Peyer's patch (tissue), 4 donors: ENCODE data around the gene RFX3. TPM values are rescaled to one million over a fixed set of nuclear protein-coding genes. Genes with fewer than 3 reads are reported as not detected.

Experiments
- DNase-seq, 3 donors: peaks; one replicate each; pipeline ENCODE4 v3.0.0-alpha.2; 2017 to 2019
- H3K27ac ChIP-seq, 4 donors: fragments of 200-600 bp; sonication (generic); one replicate each; pipeline ENCODE4 v1.5.1; 2016 to 2019
- H3K27me3 ChIP-seq, 2 donors: fragments of 200-600 bp; sonication (generic); one replicate each; pipeline ENCODE4 v1.5.1; 2019
- H3K36me3 ChIP-seq, 3 donors: fragments of 200-600 bp; sonication (generic); one replicate each; pipeline ENCODE4 v1.5.1; 2016 to 2019
- H3K4me1 ChIP-seq, 4 donors: fragments of 200-600 bp; sonication (generic); one replicate each; pipeline ENCODE4 v1.5.1; 2016 to 2019
- H3K4me3 ChIP-seq, 4 donors: fragments of 200-600 bp; sonication (generic); 1 replicate in 3 of 4; 2 replicates in 1 of 4; pipeline ENCODE4 v1.5.1; 2016 to 2019; ENCODE audit warnings: mild to moderate bottlenecking in 1 of 4
- H3K9me3 ChIP-seq, 4 donors: fragments of 200-600 bp; sonication (generic); one replicate each; pipeline ENCODE4 v1.5.1; 2016 to 2019; ENCODE audit warnings: mild to moderate bottlenecking in 1 of 4
- CTCF ChIP-seq, 6 experiments: fragments of 450-650 bp in 4 of 6; fragments of 200-600 bp in 2 of 6; sonication (generic) in 1 of 6; IDR thresholded peaks; one replicate each; pipeline ENCODE4 v1.5.1; 2017 to 2019; ENCODE audit warnings: antibody characterized with exemption in 6 of 6, mild to moderate bottlenecking in 3 of 6, moderate library complexity in 1 of 6
- POLR2A ChIP-seq, 2 donors: fragments of 450-650 bp; IDR thresholded peaks; one replicate each; pipeline ENCODE4 v1.5.1; 2017; ENCODE audit warnings: antibody characterized with exemption in 2 of 2, mild to moderate bottlenecking in 2 of 2, moderate library complexity in 2 of 2
- total RNA-seq, 4 donors: library from RNA; depleted of rRNA; stranded (reverse); fragments of >200 nt; gene quantifications; one replicate each; pipeline ENCODE4 v1.1.0, GENCODE V29; 2016

The RFX3 gene
- total RNA-seq, 4 donors from 2014 or later = 3.9 to 31.4 (median 9.5) TPM

DNA sequence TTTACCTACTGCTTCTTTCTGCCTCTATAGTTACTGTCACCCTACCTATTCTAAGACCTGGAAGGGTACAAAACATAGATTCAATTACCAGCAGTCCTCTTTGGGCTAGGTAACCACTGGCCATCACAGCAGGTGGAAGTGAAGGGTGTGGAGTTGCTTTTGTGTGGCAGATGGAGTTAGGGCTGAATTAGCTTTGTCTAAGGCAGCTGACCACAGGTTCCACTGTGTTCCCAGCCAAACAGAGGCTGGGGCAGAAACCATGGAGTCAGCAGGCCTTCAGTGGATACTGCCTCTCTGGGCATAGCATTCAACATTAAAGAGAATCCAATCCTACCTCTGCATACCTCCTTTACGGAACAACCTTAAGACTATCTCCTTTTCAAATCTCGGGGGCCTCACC is 254.2 kb downstream of the RFX3 start:
- Histone ChIP-seq H3K27ac (no peak overlapping the region), H3K9me3 (no peaks in the 10 kb centered on the region), H3K4me3 (no peak overlapping the region), H3K4me1 (no peaks in the 10 kb centered on the region), H3K27me3 (no peaks in the 10 kb centered on the region), H3K36me3 (peaks cover 0 to 5% (median 0%) of the 10 kb centered on the region in 3 donors)
- no peak for DNase-seq
- TF ChIP-seq POLR2A (IDR thresholded peaks at IDR 0.05) (no peak), CTCF (IDR thresholded peaks at IDR 0.05) (no peak)

GRCh38 chr9:3271157-3271556 is 254.6 kb downstream of the RFX3 start:
- DNase-seq = no peak
- no peak overlapping the region for H3K27ac ChIP-seq
- H3K27me3 ChIP-seq = no peaks in the 10 kb centered on the region
- no peaks in the 10 kb centered on the region for H3K9me3 ChIP-seq
- TF ChIP-seq CTCF (IDR thresholded peaks at IDR 0.05) (no peak), POLR2A (IDR thresholded peaks at IDR 0.05) (no peak)
- peaks cover 0 to 5% (median 0%) of the 10 kb centered on the region in 3 donors for H3K36me3 ChIP-seq
- no peaks in the 10 kb centered on the region for H3K4me1 ChIP-seq
- H3K4me3 ChIP-seq = no peak overlapping the region

DNA sequence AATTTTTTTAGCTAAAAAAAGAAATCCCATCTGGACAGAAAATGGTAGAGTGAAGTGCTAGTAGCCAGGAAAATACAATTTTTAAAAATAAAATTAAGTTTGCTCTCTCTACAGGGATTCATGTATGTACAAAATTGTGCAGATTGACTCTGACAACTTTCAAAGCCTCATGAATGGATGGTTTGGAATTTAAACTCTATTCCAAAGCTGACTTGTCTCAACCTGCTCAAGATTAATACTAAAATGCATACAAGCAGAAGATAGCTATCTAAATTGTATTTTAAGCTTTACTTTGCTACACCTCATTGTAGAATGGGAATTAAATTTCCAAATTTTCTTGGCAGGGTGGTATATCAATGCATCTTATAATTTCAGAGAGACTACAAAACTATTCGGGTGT is 257.6 kb downstream of the RFX3 start:
- no peaks in the 10 kb centered on the region for H3K36me3 ChIP-seq
- H3K27me3 ChIP-seq = no peaks in the 10 kb centered on the region
- H3K4me3 ChIP-seq = no peak overlapping the region
- no peaks in the 10 kb centered on the region for H3K9me3 ChIP-seq
- H3K27ac ChIP-seq = no peak overlapping the region
- TF ChIP-seq POLR2A (IDR thresholded peaks at IDR 0.05) (no peak), CTCF (IDR thresholded peaks at IDR 0.05) (no peak)
- DNase-seq = no peak
- H3K4me1 ChIP-seq = no peaks in the 10 kb centered on the region

GRCh38 chr9:3263698-3264097 is 262.1 kb downstream of the RFX3 start:
- Histone ChIP-seq H3K9me3 (no peaks in the 10 kb centered on the region), H3K4me3 (no peak overlapping the region), H3K36me3 (no peaks in the 10 kb centered on the region), H3K27ac (no peak overlapping the region), H3K27me3 (no peaks in the 10 kb centered on the region), H3K4me1 (no peaks in the 10 kb centered on the region)
- DNase-seq = no peak
- TF ChIP-seq POLR2A (IDR thresholded peaks at IDR 0.05) (no peak), CTCF (IDR thresholded peaks at IDR 0.05) (no peak)

- Histone ChIP-seq H3K9me3 (no peaks in the 10 kb centered on the region), H3K27ac (no peak overlapping the region), H3K36me3 (no peaks in the 10 kb centered on the region), H3K4me1 (no peaks in the 10 kb centered on the region), H3K4me3 (no peak overlapping the region), H3K27me3 (no peaks in the 10 kb centered on the region)
- no peak for DNase-seq
- TF ChIP-seq CTCF (IDR thresholded peaks at IDR 0.05) (no peak), POLR2A (IDR thresholded peaks at IDR 0.05) (no peak)
These were observed 262.8 kb downstream of the RFX3 start for GRCh38 chr9:3262826-3263529.
